DND-41 (cell line): ENCODE data around the gene KIF21A.

Source experiments
- ATAC-seq: fragments of 200-7000 bp; cut with Tn5 transposase; 3 replicates; pipeline ENCODE4 v1.9.1; 2021; ENCODE audit warnings: low read depth; ENCODE audit not compliant: insufficient read depth
- DNase-seq: peaks from one replicate; pipeline ENCODE4 v3.0.0-alpha.2; 2020
- H2AFZ ChIP-seq: 2 replicates; pipeline ENCODE4 v1.6.0; 2012; ENCODE audit warnings: low read depth, low read length
- H3K27ac ChIP-seq: 2 replicates; pipeline ENCODE4 v1.5.1; 2012; ENCODE audit warnings: low read length, inconsistent platforms
- H3K27me3 ChIP-seq: fragments of 200-600 bp; sonication (generic); 2 replicates; pipeline ENCODE4 v1.6.0; 2012; ENCODE audit warnings: low read length, mild to moderate bottlenecking, inconsistent platforms; ENCODE audit not compliant: insufficient read depth, poor library complexity
- H3K36me3 ChIP-seq: 2 replicates; pipeline ENCODE4 v1.5.1; 2012; ENCODE audit warnings: low read length, inconsistent platforms; ENCODE audit not compliant: insufficient read depth
- H3K4me1 ChIP-seq: 2 replicates; pipeline ENCODE4 v1.5.1; 2012; ENCODE audit warnings: mild to moderate bottlenecking, low read length; ENCODE audit not compliant: insufficient read depth
- H3K4me2 ChIP-seq: 2 replicates; pipeline ENCODE4 v1.6.0; 2012; ENCODE audit warnings: mild to moderate bottlenecking, moderate library complexity, low read length, inconsistent platforms; ENCODE audit not compliant: insufficient read depth
- H3K4me3 ChIP-seq, 2 experiments: fragments of 200-600 bp in 1 of 2; shearing (Covaris generic) in 1 of 2; 2 replicates each; pipeline ENCODE4 v1.5.1; 2012 to 2016; ENCODE audit warnings: inconsistent platforms in 2 of 2, low read length in 2 of 2, mild to moderate bottlenecking in 2 of 2, low read depth in 1 of 2, moderate library complexity in 1 of 2
- H3K79me2 ChIP-seq: 2 replicates; pipeline ENCODE4 v1.6.0; 2012; ENCODE audit warnings: low read length, inconsistent platforms; ENCODE audit not compliant: insufficient read depth
- H3K9ac ChIP-seq: 2 replicates; pipeline ENCODE4 v1.6.0; 2012; ENCODE audit warnings: low read depth, mild to moderate bottlenecking, inconsistent platforms, low read length, moderate library complexity
- H3K9me3 ChIP-seq: 2 replicates; pipeline ENCODE4 v1.5.1; 2012; ENCODE audit warnings: low read length, moderate library complexity, mild to moderate bottlenecking, inconsistent platforms; ENCODE audit not compliant: insufficient read depth, severe bottlenecking
- H4K20me1 ChIP-seq: 2 replicates; pipeline ENCODE4 v1.6.0; 2012; ENCODE audit warnings: low read length; ENCODE audit not compliant: insufficient read depth
- EZH2 ChIP-seq: IDR thresholded peaks from 3 replicates; pipeline ENCODE4 v1.6.1; 2012; ENCODE audit warnings: borderline replicate concordance, low read depth, mild to moderate bottlenecking, moderate library complexity, low read length, inconsistent platforms; ENCODE audit not compliant: severe bottlenecking
- TF ChIP-seq, protein P1 (sequence below): IDR thresholded peaks from 2 replicates; pipeline ENCODE4 v1.5.1; 2012; ENCODE audit warnings: borderline replicate concordance, low read length, moderate library complexity, mild to moderate bottlenecking; ENCODE audit not compliant: poor library complexity, severe bottlenecking; ENCODE audit errors: extremely low read depth

The KIF21A gene

DNA sequence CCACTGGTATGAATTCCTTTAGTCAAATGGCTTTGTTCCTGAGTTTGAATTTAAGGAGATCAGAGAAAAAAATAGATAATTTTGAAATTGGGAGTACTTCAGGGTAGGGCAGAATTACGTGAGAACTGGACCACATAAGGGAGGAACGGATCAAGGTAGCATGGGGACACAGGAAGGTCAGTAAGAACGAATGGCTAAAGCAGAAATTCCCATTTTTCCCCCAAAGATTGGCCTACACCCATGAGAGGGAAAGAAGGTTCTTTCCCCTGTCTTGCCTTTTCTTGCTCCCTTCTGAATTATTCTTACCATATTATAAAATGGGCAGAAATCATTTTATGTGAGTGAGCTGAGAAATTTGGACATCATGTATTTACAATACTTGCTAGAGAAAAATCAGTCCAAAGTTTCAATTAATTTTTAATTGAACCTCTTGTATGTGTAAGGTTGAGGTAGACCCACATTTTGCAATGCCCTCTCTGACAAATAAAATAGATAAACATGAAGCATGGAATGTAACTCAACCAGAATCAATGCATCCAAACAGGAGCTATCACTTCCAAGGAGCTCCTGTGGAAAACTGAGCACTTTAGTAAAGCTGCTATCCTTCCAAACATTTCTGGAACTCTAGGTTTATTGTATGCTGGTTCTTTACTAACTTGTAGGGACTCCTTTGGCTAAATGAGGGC lies 93.8 kb downstream of the KIF21A start:
- H3K9me3 ChIP-seq, result no peaks in the 10 kb centered on the region
- no peak for TF ChIP-seq EZH2
- TF ChIP-seq, protein P1, sequence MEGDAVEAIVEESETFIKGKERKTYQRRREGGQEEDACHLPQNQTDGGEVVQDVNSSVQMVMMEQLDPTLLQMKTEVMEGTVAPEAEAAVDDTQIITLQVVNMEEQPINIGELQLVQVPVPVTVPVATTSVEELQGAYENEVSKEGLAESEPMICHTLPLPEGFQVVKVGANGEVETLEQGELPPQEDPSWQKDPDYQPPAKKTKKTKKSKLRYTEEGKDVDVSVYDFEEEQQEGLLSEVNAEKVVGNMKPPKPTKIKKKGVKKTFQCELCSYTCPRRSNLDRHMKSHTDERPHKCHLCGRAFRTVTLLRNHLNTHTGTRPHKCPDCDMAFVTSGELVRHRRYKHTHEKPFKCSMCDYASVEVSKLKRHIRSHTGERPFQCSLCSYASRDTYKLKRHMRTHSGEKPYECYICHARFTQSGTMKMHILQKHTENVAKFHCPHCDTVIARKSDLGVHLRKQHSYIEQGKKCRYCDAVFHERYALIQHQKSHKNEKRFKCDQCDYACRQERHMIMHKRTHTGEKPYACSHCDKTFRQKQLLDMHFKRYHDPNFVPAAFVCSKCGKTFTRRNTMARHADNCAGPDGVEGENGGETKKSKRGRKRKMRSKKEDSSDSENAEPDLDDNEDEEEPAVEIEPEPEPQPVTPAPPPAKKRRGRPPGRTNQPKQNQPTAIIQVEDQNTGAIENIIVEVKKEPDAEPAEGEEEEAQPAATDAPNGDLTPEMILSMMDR, result no peak
- H3K9ac ChIP-seq, result no peak overlapping the region
- H3K79me2 ChIP-seq, result no peaks in the 10 kb centered on the region
- no peak overlapping the region for H3K4me2 ChIP-seq
- H4K20me1 ChIP-seq, result no peaks in the 10 kb centered on the region
- H3K4me3 ChIP-seq, result no peak overlapping the region
- H3K27me3 ChIP-seq, result no peaks in the 10 kb centered on the region
- no peaks in the 10 kb centered on the region for H3K36me3 ChIP-seq
- no peak overlapping the region for H2AFZ ChIP-seq
- no peak overlapping the region for H3K27ac ChIP-seq
- no peak for ATAC-seq
- no peaks in the 10 kb centered on the region for H3K4me1 ChIP-seq
- DNase-seq, result no peak

DNA sequence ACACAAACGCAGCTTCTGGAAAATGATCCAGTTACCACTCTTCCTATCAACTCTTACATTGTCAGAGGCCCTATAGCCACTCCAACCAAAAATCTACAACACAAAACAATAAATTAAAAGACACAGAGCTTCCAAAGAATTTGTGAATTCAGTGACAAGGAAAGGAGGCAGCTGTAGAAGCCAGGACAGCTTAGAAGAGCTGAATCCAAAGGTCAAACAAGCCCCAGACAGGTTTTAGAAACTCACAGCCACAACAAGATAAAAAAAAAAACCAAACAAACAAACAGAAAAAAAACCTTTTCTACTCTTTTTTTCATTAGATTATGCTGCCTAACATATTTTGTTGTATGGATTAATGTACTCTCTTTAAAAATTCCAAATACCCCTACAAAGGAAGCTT lies 94.4 kb downstream of the KIF21A start:
- DNase-seq, result no peak
- no peak overlapping the region for H3K27ac ChIP-seq
- TF ChIP-seq EZH2, result no peak
- TF ChIP-seq, protein P1, result no peak

DNA sequence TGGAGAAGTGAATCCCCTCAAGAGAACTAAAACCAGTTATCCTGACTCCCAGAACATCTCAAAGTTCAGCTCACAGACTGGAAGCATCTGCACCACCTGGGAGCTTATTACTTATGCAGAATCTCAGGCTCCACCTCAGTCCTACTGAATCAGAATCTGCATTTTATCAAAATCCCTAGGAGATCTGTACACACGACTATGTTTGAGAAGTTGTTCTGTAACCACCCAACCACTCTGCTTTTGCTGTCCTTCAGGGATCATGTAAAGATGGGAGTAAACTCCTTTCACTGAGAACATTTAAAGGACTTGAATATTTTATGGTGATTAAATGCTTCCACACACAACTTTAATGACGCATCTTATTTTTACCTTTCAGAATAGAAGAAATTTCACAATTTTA lies 98.0 kb downstream of the KIF21A start:
- H4K20me1 ChIP-seq, result no peaks in the 10 kb centered on the region
- no peak overlapping the region for H3K9ac ChIP-seq
- no peaks in the 10 kb centered on the region for H3K79me2 ChIP-seq
- DNase-seq (no peak), ATAC-seq (no peak)
- TF ChIP-seq, protein P1, result no peak
- TF ChIP-seq EZH2, result no peak
- no peak overlapping the region for H3K27ac ChIP-seq
- no peaks in the 10 kb centered on the region for H3K27me3 ChIP-seq
- H3K9me3 ChIP-seq, result no peaks in the 10 kb centered on the region
- H3K36me3 ChIP-seq, result no peaks in the 10 kb centered on the region
- H3K4me2 ChIP-seq, result no peak overlapping the region
- H2AFZ ChIP-seq, result no peak overlapping the region
- no peaks in the 10 kb centered on the region for H3K4me1 ChIP-seq
- H3K4me3 ChIP-seq, result no peak overlapping the region

More for the DNA sequence above, 94.4 kb downstream of the KIF21A start:
- Histone ChIP-seq H3K4me2 (no peak overlapping the region), H3K27me3 (no peaks in the 10 kb centered on the region), H3K9me3 (no peaks in the 10 kb centered on the region), H3K79me2 (no peaks in the 10 kb centered on the region), H3K36me3 (no peaks in the 10 kb centered on the region), H3K4me3 (no peak overlapping the region), H3K4me1 (no peaks in the 10 kb centered on the region), H4K20me1 (no peaks in the 10 kb centered on the region), H3K9ac (no peak overlapping the region), H2AFZ (no peak overlapping the region)
- no peak for ATAC-seq
